K562 (cell line): ENCODE data around the gene P2RY6. TPM values are rescaled to one million over a fixed set of nuclear protein-coding genes. Genes with fewer than 3 reads are reported as not detected.
A peak's percentile ranks its signal among the peaks of the same experiment; 100 is the strongest.

Experiments used
- ATAC-seq: fragments of 200-7000 bp; cut with Tn5 transposase; 3 replicates; pipeline ENCODE4 v1.9.1; 2020; ENCODE audit warnings: moderate library complexity
- BruUV-seq: library from RNA; stranded (reverse); fragments of 400-500 nt; replicated peaks from 2 replicates; lab custom pipeline; 2021; lab: Mats Ljungman, UMichigan
- CTCF ChIA-PET: fragments of 300-600 bp; formaldehyde crosslinking; extraction: SDS; loops from one replicate; lab custom pipeline; 2021; ENCODE audit warnings: low intra/inter-chr PET ratio; lab: Yijun Ruan, JAX
- POLR2A ChIA-PET: fragments of 300-600, 350-650 bp; sonication (Branson Sonifier 250); formaldehyde crosslinking; extraction: SDS; loops from one replicate; lab custom pipeline; 2021; ENCODE audit warnings: antibody characterized with exemption, inconsistent platforms; lab: Yijun Ruan, JAX
- DNase-seq, 4 experiments: peaks; one replicate each; pipeline versions ENCODE4 v3.0.0 to v3.0.0-alpha.2; 2011 to 2018; ENCODE audit warnings: low spot score in 3 of 4, mixed read lengths in 3 of 4; ENCODE audit errors: extremely low read depth in 1 of 4
- FAIRE-seq: peaks from 2 replicates; lab custom pipeline; 2011; peaks lifted over from hg19 to GRCh38; lab: Jason Lieb, UNC
- H2AFZ ChIP-seq: 2 replicates; pipeline ENCODE4 v1.6.0; 2011; ENCODE audit warnings: low read depth, low read length, control low read depth, inconsistent platforms
- H3K27ac ChIP-seq: fragments of 200-600 bp; 3 replicates; pipeline ENCODE4 v1.8.0; 2011; ENCODE audit warnings: low read depth, mild to moderate bottlenecking, control low read depth, inconsistent platforms, low read length, moderate library complexity, mixed read lengths; ENCODE audit errors: extremely low read depth
- H3K27me3 ChIP-seq, 2 experiments: fragments of 300-600 bp in 1 of 2; 2 replicates in 1 of 2; 3 replicates in 1 of 2; pipeline versions ENCODE4 v1.6.0 to v1.8.0; 2011; ENCODE audit warnings: inconsistent platforms in 2 of 2, low read length in 2 of 2, mild to moderate bottlenecking in 1 of 2, mixed read lengths in 1 of 2, moderate library complexity in 1 of 2; ENCODE audit not compliant: control insufficient read depth in 2 of 2, insufficient read depth in 2 of 2
- H3K36me3 ChIP-seq: fragments of 300-600 bp; 3 replicates; pipeline ENCODE4 v1.8.0; 2011; ENCODE audit warnings: mild to moderate bottlenecking, low read length, inconsistent platforms; ENCODE audit not compliant: control insufficient read depth, insufficient read depth
- H3K4me1 ChIP-seq, 2 experiments: fragments of 200-600 bp in 1 of 2; replicated peaks in 1 of 2; 2 replicates in 1 of 2; 3 replicates in 1 of 2; pipeline versions ENCODE4 v1.5.1 to v1.8.0; 2011; ENCODE audit warnings: inconsistent platforms in 2 of 2, low read length in 2 of 2, mild to moderate bottlenecking in 1 of 2, mixed read lengths in 1 of 2, moderate library complexity in 1 of 2; ENCODE audit not compliant: control insufficient read depth in 2 of 2, insufficient read depth in 2 of 2
- H3K4me2 ChIP-seq: 2 replicates; pipeline ENCODE4 v1.6.1; 2011; ENCODE audit warnings: low read length, control low read depth, inconsistent platforms, mixed read lengths; ENCODE audit not compliant: insufficient read depth
- H3K4me3 ChIP-seq: fragments of 200-600 bp; sonication (generic), shearing (Covaris generic); 2 replicates; pipeline ENCODE4 v1.5.1; 2016; ENCODE audit warnings: control low read depth, inconsistent platforms
- H3K79me2 ChIP-seq: fragments of 200-600 bp; 3 replicates; pipeline ENCODE4 v1.8.0; 2011; ENCODE audit warnings: low read length, inconsistent platforms; ENCODE audit not compliant: control insufficient read depth, insufficient read depth
- H3K9ac ChIP-seq, 2 experiments: 2 replicates each; pipeline versions ENCODE4 v1.6.0 to v1.6.1; 2011; ENCODE audit warnings: low read depth in 2 of 2, low read length in 2 of 2, control low read depth in 1 of 2, inconsistent platforms in 1 of 2, mild to moderate bottlenecking in 1 of 2, mixed read lengths in 1 of 2; ENCODE audit not compliant: insufficient read depth in 1 of 2
- H3K9me1 ChIP-seq: one replicate; pipeline ENCODE4 v1.6.0; 2011; ENCODE audit warnings: inconsistent platforms, mild to moderate bottlenecking, low read length, moderate library complexity; ENCODE audit not compliant: control insufficient read depth, insufficient read depth
- H3K9me3 ChIP-seq: replicated peaks from 2 replicates; pipeline ENCODE4 v1.5.1; 2011; ENCODE audit warnings: low read depth, low read length, inconsistent platforms; ENCODE audit not compliant: control insufficient read depth, insufficient read depth
- H4K20me1 ChIP-seq: replicated peaks from 2 replicates; pipeline ENCODE4 v1.6.1; 2011; ENCODE audit warnings: low read length, inconsistent platforms, mixed read lengths; ENCODE audit not compliant: control insufficient read depth, insufficient read depth
- BCOR ChIP-seq: fragments of 450-650 bp; IDR thresholded peaks from 2 replicates; pipeline ENCODE4 v1.6.1; 2016
- BMI1 ChIP-seq: fragments of 150-350 bp; IDR thresholded peaks from 2 replicates; pipeline ENCODE4 v1.6.1; 2014; ENCODE audit warnings: low read length
- FOXJ3 ChIP-seq: sonication (generic); formaldehyde crosslinking; IDR thresholded peaks from 2 replicates; pipeline ENCODE4 v1.4.0; 2020; ENCODE audit warnings: mild to moderate bottlenecking, missing genetic modification reagents
- KHSRP ChIP-seq: fragments of 450-650 bp; IDR thresholded peaks from 2 replicates; pipeline ENCODE4 v1.6.1; 2017
- RFX1 ChIP-seq: fragments of 450-650 bp; IDR thresholded peaks from 2 replicates; pipeline ENCODE4 v1.6.1; 2016; ENCODE audit warnings: mild to moderate bottlenecking, moderate library complexity
- U2AF2 ChIP-seq: fragments of 200-400 bp; formaldehyde crosslinking; optimal IDR thresholded peaks from 2 replicates; pipeline ENCODE3; 2017; ENCODE audit warnings: low read depth, mild to moderate bottlenecking, low read length
- ZC3H11A ChIP-seq: IDR thresholded peaks from 2 replicates; pipeline ENCODE4 v1.6.1; 2012; ENCODE audit warnings: low read depth, low read length, improper control_type of control experiment
- ZNF3 ChIP-seq: fragments of 250-450 bp; sonication (Bioruptor Pico); IDR thresholded peaks from 2 replicates; pipeline ENCODE4 v1.5.0; 2021; ENCODE audit warnings: mild to moderate bottlenecking, moderate library complexity
- ZNF75A ChIP-seq: fragments of 450-650 bp; formaldehyde crosslinking; IDR thresholded peaks from 2 replicates; pipeline ENCODE4 v1.4.0; 2020; ENCODE audit warnings: mild to moderate bottlenecking
- WGBS: fragments of 100-300 bp; shearing (Covaris generic); methylation state at CpG from one replicate; pipeline ENCODE4 v1.1.6; 2016; ENCODE audit warnings: low coverage, mixed read lengths; ENCODE audit not compliant: insufficient coverage; ENCODE audit errors: missing lambda C conversion rate; 5-methylcytosine and 5-hydroxymethylcytosine counted together
- in situ Hi-C: fragments of 300-500 bp; cut with MboI; formaldehyde crosslinking; loops from 4 replicates; pipeline ENCODE4 v1.15.0; 2018; ENCODE audit warnings: inconsistent platforms, mixed read lengths
- intact Hi-C: fragments of 100-400 bp; cut with micrococcal nuclease; formaldehyde crosslinking; loops from 2 replicates; pipeline ENCODE4 v1.14.2; 2022
- polyA plus RNA-seq, 8 experiments: library from polyadenylated mRNA; depleted of rRNA in 4 of 8; stranded (reverse) in 5 of 8; unstranded in 3 of 8; fragments of >200 nt; fragmentation: Nextera tagmentation in 2 of 8; fragmentation: Illumina TruSeq in 1 of 8; extraction: Ambion mirVana in 2 of 8; extraction: Trizol in 1 of 8; gene quantifications; 2 replicates each; pipeline versions ENCODE4 v1.2.1 to v1.2.3, GENCODE V29; 2011 to 2014; ENCODE audit warnings: inconsistent platforms in 1 of 8, missing spikeins in 1 of 8
- total RNA-seq, 7 experiments: library from RNA; depleted of rRNA in 6 of 7; stranded (reverse); fragments of >200 nt in 6 of 7; fragmentation: Illumina TruSeq in 2 of 7; extraction: Trizol in 2 of 7; gene quantifications; 2 replicates each; pipeline versions ENCODE4 v1.2.1 to v1.2.3, GENCODE V29; 2011 to 2021; ENCODE audit warnings: low replicate concordance in 1 of 7
- TF ChIP-seq, protein P1 (sequence below): fragments of 200-600 bp; sonication (generic); IDR thresholded peaks from one replicate; pipeline ENCODE4 v1.6.1; 2012; ENCODE audit warnings: mild to moderate bottlenecking, low read depth, low read length, inconsistent platforms
- TF ChIP-seq, protein P2 (sequence below): fragments of 250-450 bp; sonication (Bioruptor Pico); IDR thresholded peaks from 2 replicates; pipeline ENCODE4 v1.8.0; 2021; ENCODE audit warnings: moderate library complexity, mild to moderate bottlenecking, inconsistent platforms

Gene P2RY6
- total and polyA plus RNA-seq, 9 of the 15 experiments (the other 6 are each of a cell fraction or from before 2014, with no cell fraction given) = not detected

DNA sequence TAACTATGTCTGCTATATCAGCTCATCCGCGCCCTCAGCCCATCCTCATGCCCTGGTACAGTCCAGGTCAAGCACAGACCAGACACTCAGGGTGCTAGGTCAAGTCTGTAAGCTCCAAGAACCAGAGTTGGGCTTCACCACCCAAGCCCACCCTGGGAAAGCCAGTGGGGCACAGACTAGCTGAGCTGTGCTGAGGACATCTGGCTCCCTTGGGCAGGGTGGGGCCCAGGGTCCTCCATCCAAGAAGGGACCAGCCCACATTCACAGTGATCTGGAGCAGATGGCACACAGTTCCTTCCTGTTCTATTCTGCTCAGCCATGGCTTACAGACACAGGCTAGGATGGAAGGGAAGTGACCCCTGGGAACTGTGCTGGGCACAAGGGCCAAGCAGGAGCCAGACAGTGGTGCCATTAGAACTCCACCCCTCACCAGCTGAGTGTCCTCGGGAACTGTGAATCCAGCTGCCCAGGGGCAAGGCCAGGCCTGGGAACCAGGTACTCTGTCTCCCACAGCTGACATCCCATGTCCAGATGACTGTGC lies 9.1 kb downstream of the P2RY6 start:
- no peaks in the 10 kb centered on the region for H3K9me1 ChIP-seq
- ChIA-PET POLR2A (interaction anchor here (0.6 kb wide), 1 partner anchor 579 kb away, joined by 3 read pairs; no protein-coding TSS in a partner anchor), CTCF (interaction anchor here (0.5 kb wide), 1 partner anchor 96 kb away, joined by 3 read pairs; no protein-coding TSS in a partner anchor)
- no peaks in the 10 kb centered on the region for H3K9me3 ChIP-seq
- intact Hi-C loops (no loop called here), in situ Hi-C loops (no loop called here)
- ATAC-seq (no peak), DNase-seq (no peak), FAIRE-seq (no peak)
- no peak overlapping the region for H3K4me2 ChIP-seq
- no peak overlapping the region for H3K27ac ChIP-seq
- peaks cover 4 to 6% of the 10 kb centered on the region in 2 experiments; a peak in 2 of 5 replicates for H3K27me3 ChIP-seq
- 0% methylated on average over 3 of the region's 3 CpGs for WGBS
- no TSS peak for BruUV-seq
- 0 out of 5 replicates have a peak, but pooled peaks cover 0 to 3% of the 10 kb centered on the region in 2 experiments for H3K4me1 ChIP-seq
- peak overlapping the region in 1 of 2 experiments; percentile 47; a peak in 1 of 4 replicates for H3K9ac ChIP-seq
- no peaks in the 10 kb centered on the region for H3K79me2 ChIP-seq
- H3K4me3 ChIP-seq = no peak overlapping the region
- H3K36me3 ChIP-seq = no peaks in the 10 kb centered on the region
- no peak overlapping the region for H2AFZ ChIP-seq
- no peaks in the 10 kb centered on the region; the same call in 1 of the 2 replicates for H4K20me1 ChIP-seq
- no peak for TF ChIP-seq ZNF3 (CRISPR knock-in tag)
- TF ChIP-seq, protein P1, sequence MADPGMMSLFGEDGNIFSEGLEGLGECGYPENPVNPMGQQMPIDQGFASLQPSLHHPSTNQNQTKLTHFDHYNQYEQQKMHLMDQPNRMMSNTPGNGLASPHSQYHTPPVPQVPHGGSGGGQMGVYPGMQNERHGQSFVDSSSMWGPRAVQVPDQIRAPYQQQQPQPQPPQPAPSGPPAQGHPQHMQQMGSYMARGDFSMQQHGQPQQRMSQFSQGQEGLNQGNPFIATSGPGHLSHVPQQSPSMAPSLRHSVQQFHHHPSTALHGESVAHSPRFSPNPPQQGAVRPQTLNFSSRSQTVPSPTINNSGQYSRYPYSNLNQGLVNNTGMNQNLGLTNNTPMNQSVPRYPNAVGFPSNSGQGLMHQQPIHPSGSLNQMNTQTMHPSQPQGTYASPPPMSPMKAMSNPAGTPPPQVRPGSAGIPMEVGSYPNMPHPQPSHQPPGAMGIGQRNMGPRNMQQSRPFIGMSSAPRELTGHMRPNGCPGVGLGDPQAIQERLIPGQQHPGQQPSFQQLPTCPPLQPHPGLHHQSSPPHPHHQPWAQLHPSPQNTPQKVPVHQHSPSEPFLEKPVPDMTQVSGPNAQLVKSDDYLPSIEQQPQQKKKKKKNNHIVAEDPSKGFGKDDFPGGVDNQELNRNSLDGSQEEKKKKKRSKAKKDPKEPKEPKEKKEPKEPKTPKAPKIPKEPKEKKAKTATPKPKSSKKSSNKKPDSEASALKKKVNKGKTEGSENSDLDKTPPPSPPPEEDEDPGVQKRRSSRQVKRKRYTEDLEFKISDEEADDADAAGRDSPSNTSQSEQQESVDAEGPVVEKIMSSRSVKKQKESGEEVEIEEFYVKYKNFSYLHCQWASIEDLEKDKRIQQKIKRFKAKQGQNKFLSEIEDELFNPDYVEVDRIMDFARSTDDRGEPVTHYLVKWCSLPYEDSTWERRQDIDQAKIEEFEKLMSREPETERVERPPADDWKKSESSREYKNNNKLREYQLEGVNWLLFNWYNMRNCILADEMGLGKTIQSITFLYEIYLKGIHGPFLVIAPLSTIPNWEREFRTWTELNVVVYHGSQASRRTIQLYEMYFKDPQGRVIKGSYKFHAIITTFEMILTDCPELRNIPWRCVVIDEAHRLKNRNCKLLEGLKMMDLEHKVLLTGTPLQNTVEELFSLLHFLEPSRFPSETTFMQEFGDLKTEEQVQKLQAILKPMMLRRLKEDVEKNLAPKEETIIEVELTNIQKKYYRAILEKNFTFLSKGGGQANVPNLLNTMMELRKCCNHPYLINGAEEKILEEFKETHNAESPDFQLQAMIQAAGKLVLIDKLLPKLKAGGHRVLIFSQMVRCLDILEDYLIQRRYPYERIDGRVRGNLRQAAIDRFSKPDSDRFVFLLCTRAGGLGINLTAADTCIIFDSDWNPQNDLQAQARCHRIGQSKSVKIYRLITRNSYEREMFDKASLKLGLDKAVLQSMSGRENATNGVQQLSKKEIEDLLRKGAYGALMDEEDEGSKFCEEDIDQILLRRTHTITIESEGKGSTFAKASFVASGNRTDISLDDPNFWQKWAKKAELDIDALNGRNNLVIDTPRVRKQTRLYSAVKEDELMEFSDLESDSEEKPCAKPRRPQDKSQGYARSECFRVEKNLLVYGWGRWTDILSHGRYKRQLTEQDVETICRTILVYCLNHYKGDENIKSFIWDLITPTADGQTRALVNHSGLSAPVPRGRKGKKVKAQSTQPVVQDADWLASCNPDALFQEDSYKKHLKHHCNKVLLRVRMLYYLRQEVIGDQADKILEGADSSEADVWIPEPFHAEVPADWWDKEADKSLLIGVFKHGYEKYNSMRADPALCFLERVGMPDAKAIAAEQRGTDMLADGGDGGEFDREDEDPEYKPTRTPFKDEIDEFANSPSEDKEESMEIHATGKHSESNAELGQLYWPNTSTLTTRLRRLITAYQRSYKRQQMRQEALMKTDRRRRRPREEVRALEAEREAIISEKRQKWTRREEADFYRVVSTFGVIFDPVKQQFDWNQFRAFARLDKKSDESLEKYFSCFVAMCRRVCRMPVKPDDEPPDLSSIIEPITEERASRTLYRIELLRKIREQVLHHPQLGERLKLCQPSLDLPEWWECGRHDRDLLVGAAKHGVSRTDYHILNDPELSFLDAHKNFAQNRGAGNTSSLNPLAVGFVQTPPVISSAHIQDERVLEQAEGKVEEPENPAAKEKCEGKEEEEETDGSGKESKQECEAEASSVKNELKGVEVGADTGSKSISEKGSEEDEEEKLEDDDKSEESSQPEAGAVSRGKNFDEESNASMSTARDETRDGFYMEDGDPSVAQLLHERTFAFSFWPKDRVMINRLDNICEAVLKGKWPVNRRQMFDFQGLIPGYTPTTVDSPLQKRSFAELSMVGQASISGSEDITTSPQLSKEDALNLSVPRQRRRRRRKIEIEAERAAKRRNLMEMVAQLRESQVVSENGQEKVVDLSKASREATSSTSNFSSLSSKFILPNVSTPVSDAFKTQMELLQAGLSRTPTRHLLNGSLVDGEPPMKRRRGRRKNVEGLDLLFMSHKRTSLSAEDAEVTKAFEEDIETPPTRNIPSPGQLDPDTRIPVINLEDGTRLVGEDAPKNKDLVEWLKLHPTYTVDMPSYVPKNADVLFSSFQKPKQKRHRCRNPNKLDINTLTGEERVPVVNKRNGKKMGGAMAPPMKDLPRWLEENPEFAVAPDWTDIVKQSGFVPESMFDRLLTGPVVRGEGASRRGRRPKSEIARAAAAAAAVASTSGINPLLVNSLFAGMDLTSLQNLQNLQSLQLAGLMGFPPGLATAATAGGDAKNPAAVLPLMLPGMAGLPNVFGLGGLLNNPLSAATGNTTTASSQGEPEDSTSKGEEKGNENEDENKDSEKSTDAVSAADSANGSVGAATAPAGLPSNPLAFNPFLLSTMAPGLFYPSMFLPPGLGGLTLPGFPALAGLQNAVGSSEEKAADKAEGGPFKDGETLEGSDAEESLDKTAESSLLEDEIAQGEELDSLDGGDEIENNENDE = no peak
- TF ChIP-seq U2AF2 = no peak
- TF ChIP-seq BCOR = no peak
- no peak for TF ChIP-seq BMI1
- no peak for TF ChIP-seq FOXJ3 (CRISPR knock-in tag)
- no peak for TF ChIP-seq RFX1
- TF ChIP-seq ZC3H11A = no peak
- TF ChIP-seq, protein P2, sequence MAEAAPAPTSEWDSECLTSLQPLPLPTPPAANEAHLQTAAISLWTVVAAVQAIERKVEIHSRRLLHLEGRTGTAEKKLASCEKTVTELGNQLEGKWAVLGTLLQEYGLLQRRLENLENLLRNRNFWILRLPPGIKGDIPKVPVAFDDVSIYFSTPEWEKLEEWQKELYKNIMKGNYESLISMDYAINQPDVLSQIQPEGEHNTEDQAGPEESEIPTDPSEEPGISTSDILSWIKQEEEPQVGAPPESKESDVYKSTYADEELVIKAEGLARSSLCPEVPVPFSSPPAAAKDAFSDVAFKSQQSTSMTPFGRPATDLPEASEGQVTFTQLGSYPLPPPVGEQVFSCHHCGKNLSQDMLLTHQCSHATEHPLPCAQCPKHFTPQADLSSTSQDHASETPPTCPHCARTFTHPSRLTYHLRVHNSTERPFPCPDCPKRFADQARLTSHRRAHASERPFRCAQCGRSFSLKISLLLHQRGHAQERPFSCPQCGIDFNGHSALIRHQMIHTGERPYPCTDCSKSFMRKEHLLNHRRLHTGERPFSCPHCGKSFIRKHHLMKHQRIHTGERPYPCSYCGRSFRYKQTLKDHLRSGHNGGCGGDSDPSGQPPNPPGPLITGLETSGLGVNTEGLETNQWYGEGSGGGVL (CRISPR knock-in tag) = no peak
- no peak for TF ChIP-seq ZNF75A (CRISPR knock-in tag)
- TF ChIP-seq KHSRP = no peak
